GM15510 (cell line): ENCODE data around the gene SLC35B3.

Experiments
- POLR2A ChIP-seq: IDR thresholded peaks from 3 replicates; pipeline ENCODE4 v1.6.1; 2011; ENCODE audit warnings: borderline replicate concordance; ENCODE audit not compliant: insufficient read length; ENCODE audit errors: extremely low read depth

The SLC35B3 gene

DNA sequence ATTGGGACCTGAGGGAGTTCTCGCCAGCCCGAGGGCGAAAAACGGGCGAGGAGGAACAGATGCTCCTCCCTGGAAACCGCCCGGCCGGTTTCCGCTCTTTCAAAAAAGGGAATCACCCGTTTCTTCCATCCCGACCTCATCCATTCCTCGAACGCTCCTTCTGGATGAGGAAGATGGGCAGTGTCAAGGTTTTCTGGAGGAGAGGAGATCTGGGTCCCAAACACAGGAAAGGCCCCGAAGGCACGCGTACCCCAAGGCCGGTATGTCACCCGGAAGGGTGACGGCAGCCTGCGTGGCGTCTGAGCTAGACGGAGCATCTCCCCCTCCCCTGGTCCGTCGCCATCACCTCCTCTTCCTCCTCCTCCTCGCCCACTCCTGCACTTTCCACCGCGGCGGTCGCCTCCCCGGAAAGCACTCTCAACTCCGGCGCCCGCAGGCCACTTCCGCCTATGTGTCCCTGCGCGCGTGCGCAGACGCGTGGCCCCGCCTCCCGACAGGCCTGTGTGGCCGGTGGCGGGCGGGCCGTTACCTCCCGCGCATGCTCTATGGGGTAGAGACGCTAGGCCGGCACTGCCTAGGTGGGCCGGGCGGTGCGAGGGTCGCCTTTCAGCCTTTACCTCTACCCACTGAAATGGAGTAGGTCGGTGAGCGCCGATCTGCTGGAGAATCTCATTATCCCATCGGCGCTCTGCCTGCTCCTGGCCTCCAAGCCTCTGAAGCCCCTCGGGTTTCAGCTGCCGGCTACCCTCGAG is at the start of gene SLC35B3:
Gene SLC35B3, minus strand, starts transcription at position 453 of the 752 bp plus-strand sequence.
- TF ChIP-seq POLR2A, result peak; percentile 87

DNA sequence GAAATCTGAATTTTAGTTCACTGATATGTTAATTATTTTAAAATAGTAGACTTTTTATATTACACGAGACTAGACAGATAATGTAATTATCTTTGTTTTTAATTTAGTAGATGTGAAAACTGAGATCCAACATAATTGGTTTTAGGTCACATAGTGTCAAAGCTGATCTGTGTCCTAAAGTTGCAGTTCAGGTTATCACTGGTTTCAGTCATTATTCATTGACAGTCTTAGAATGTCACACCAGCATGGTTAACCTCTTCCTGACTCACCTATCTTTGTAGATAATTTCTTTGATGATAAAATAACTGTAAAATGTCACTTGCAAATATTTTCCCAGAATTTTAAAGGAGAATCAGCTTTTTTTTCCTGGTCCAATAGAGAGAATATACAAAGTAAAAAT is 48.3 kb upstream of the SLC35B3 start:
- no peak for TF ChIP-seq POLR2A

DNA sequence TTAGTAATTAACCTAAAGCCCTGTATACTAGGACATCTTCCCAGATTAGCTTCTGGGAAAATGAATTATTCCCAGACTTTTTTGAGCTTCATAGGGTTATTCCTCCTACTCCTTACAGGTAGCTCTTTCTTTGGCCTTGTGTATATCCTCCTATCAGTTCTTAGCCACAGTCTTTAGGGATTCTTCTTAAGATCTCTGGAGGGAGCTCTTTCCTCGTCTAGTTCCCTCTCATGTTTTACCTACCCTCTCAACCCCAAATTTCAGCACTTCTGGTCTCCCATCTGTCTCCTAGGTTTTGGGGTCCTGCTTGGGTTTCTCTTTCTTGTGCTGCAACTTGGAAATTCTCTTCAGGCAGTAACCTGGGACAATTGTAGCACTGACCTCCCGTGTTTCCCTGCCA is 46.4 kb upstream of the SLC35B3 start:
- no peak for TF ChIP-seq POLR2A

GRCh38 chr6:8478418-8478817 is 43.1 kb upstream of the SLC35B3 start:
- TF ChIP-seq POLR2A, result no peak

DNA sequence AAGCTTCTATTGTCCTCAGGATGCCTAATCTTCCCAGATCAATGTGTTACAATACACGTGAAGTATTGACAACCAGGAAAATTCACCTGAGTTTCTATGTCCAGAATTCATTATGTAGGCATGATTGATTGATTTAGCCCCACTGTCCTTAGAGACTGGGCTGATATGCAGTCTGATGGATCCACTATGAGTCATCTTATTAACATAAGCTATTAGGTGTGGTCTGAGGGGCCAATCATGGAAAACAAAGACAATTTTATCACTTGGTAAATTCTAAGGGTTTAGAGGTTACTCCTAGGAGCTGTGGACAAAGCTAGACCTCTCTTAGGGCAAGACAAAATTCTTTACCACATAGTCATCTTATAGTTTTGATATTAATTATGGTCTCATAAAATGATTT is 41.3 kb upstream of the SLC35B3 start:
- TF ChIP-seq POLR2A, result no peak

- TF ChIP-seq POLR2A, result no peak
Measured at GRCh38 chr6:8468552-8469356, 33.4 kb upstream of the SLC35B3 start.

GRCh38 chr6:8462694-8463093 is 27.3 kb upstream of the SLC35B3 start:
- TF ChIP-seq POLR2A, result no peak

GRCh38 chr6:8462169-8462568 is 26.8 kb upstream of the SLC35B3 start:
- TF ChIP-seq POLR2A, result no peak

- no peak for TF ChIP-seq POLR2A
Measured at GRCh38 chr6:8446391-8446790, 11.0 kb upstream of the SLC35B3 start.

GRCh38 chr6:8442150-8442549 is 6.8 kb upstream of the SLC35B3 start:
- TF ChIP-seq POLR2A, result no peak

GRCh38 chr6:8441452-8441851 is 6.1 kb upstream of the SLC35B3 start:
- no peak for TF ChIP-seq POLR2A

- no peak for TF ChIP-seq POLR2A
Measured at GRCh38 chr6:8439601-8440268, 4.4 kb upstream of the SLC35B3 start.

DNA sequence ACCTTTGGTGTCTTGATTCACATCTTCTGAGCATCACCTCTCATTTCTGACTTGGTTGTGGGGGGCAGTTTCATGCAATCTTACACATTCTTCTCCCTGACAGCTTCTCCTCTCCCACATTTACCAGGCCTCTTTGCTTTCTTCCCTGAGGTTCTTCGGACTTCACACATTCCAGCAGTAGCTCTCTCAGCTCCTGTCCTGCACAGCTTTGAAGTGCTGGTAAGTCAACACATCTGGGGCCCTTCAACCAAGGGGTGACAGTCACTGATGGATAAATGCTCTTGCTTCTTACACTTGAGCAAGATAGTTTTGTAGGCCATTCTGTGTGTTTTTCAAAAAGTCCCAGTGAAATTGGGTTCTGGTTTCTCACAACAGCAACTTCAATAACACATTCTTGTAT is 2.5 kb upstream of the SLC35B3 start:
- TF ChIP-seq POLR2A, result no peak

DNA sequence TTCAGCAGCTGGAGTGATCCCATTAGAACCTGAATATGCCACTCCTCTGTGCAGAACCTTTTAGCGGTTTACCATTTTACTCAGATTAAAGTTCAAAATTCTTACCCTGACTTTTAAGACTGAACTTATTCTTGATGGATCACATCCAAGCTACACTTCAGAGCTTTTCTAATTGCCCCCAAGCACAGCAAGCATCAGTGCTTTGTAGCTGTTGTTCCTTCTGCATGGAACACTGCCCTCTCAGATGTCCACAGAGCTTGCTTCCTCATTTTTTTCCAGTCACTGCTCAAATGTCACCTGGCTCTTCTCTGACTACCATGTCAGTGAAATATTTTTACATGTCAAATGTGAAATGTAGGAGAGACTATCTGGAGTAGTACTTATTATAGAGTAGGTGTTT is 1.6 kb upstream of the SLC35B3 start:
- TF ChIP-seq POLR2A, result no peak

- TF ChIP-seq POLR2A, result no peak
Measured at GRCh38 chr6:8435845-8436168, 462 bp upstream of the SLC35B3 start.
